ENCODE results near the gene CSTPP1.
"Not testable (repeated sequence)": the region's sequence is repeated elsewhere in the genome, so short reads cannot be mapped to it uniquely, and the experiment has no call there.

CSTPP1 gene

GRCh38 chr11:47186700-47187695, 250.4 kb downstream of the CSTPP1 start:
- in situ Hi-C loops (cut with MboI; ENCODE audit: low sequenced_read_pairs) = no loop called here

- in situ Hi-C loops (cut with MboI; ENCODE audit: low sequenced_read_pairs) = no loop called here
These were observed 251.2 kb downstream of the CSTPP1 start for GRCh38 chr11:47187723-47188122.

- in situ Hi-C loops (cut with MboI; ENCODE audit: low sequenced_read_pairs) = no loop called here
These were observed 251.7 kb downstream of the CSTPP1 start for GRCh38 chr11:47188259-47188658.

- in situ Hi-C loops (cut with MboI; ENCODE audit: low sequenced_read_pairs) = no loop called here
These were observed 252.7 kb downstream of the CSTPP1 start for GRCh38 chr11:47189100-47189834.

- in situ Hi-C loops (cut with MboI; ENCODE audit: low sequenced_read_pairs) = not testable (repeated sequence)
These were observed 254.6 kb downstream of the CSTPP1 start for GRCh38 chr11:47191137-47191536.

GRCh38 chr11:47192111-47192510, 255.6 kb downstream of the CSTPP1 start:
- in situ Hi-C loops (cut with MboI; ENCODE audit: low sequenced_read_pairs) = no loop called here

- in situ Hi-C loops (cut with MboI; ENCODE audit: low sequenced_read_pairs) = not testable (repeated sequence)
These were observed 261.6 kb downstream of the CSTPP1 start for GRCh38 chr11:47198161-47198560.

- in situ Hi-C loops (cut with MboI; ENCODE audit: low sequenced_read_pairs) = no loop called here
These were observed 264.5 kb downstream of the CSTPP1 start for GRCh38 chr11:47201015-47201414.

- in situ Hi-C loops (cut with MboI; ENCODE audit: low sequenced_read_pairs) = no loop called here
These were observed 266.0 kb downstream of the CSTPP1 start for GRCh38 chr11:47202576-47202975.

- in situ Hi-C loops (cut with MboI; ENCODE audit: low sequenced_read_pairs) = no loop called here
These were observed 268.1 kb downstream of the CSTPP1 start for GRCh38 chr11:47204637-47204989.

GRCh38 chr11:47206577-47206976, 270.0 kb downstream of the CSTPP1 start:
- in situ Hi-C loops (cut with MboI; ENCODE audit: low sequenced_read_pairs) = not testable (repeated sequence)

GRCh38 chr11:47207459-47207858, 270.9 kb downstream of the CSTPP1 start:
- in situ Hi-C loops (cut with MboI; ENCODE audit: low sequenced_read_pairs) = no loop called here

- in situ Hi-C loops (cut with MboI; ENCODE audit: low sequenced_read_pairs) = not testable (repeated sequence)
These were observed 271.5 kb downstream of the CSTPP1 start for GRCh38 chr11:47208008-47208552.

GRCh38 chr11:47208628-47209027, 272.1 kb downstream of the CSTPP1 start:
- in situ Hi-C loops (cut with MboI; ENCODE audit: low sequenced_read_pairs) = no loop called here
